ENCODE measurements around the gene TNS1.

DNA sequence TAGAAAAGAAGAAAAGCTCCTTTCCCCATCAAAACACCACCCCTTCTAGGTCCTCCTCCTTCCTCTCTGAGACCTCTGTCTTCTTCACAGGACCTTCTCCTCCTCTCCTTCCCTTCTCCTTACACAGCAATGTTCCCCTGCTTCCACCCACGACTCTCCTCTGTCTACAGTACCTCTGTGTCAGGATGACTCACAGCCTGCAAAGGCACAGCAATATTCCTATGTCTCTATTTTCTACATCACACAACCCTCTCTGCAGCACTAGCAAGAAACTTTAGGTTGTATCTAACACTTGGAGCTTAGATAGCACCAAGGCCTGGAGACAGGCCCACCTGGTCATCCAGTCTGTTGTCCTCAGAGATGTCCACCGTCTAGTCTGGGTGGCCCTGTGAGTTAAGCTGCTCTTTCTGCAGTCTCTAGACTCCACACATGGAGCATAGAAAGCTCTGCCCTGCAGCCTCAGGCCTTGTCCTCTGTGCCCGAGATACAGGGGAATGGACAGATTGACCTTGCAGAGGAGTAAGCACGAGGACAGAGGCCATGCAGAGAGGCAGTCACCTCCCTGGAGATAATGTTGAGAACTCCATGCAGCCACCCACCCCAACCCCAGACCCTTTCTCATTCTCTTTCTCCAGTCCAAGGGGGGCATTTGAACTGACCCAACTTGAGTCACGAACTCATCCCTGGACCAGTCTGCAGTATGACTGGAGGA, 212.0 kb downstream of the TNS1 start:
- no peak for TF ChIP-seq CTBP1 (IDR thresholded peaks at IDR 0.05; ENCODE audit: borderline replicate concordance)
- TF ChIP-seq, protein P1, sequence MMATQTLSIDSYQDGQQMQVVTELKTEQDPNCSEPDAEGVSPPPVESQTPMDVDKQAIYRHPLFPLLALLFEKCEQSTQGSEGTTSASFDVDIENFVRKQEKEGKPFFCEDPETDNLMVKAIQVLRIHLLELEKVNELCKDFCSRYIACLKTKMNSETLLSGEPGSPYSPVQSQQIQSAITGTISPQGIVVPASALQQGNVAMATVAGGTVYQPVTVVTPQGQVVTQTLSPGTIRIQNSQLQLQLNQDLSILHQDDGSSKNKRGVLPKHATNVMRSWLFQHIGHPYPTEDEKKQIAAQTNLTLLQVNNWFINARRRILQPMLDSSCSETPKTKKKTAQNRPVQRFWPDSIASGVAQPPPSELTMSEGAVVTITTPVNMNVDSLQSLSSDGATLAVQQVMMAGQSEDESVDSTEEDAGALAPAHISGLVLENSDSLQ (IDR thresholded peaks at IDR 0.05): no peak
- TF ChIP-seq ARNT (IDR thresholded peaks at IDR 0.05): no peak

Measured in HEK293T (cell line).